Measurements from ENCODE around the gene MKNK2. TPM values are rescaled to one million over a fixed set of nuclear protein-coding genes. Genes with fewer than 3 reads are reported as not detected.
"Not testable (repeated sequence)": the region's sequence is repeated elsewhere in the genome, so short reads cannot be mapped to it uniquely, and the experiment has no call there.

The MKNK2 gene
- total RNA-seq, 2 donors from 2014 or later = 242 to 319 TPM

- intact Hi-C loops (cut with DNase I, micrococcal nuclease) = no loop called here
- no peak for ATAC-seq
- DNase-seq = no peak
These were observed 12.6 kb downstream of the MKNK2 start for GRCh38 chr19:2038284-2039088.

- no peak for DNase-seq
- intact Hi-C loops (cut with DNase I, micrococcal nuclease) = no loop called here
These were observed 13.3 kb downstream of the MKNK2 start for GRCh38 chr19:2037651-2038255.

GRCh38 chr19:2036424-2036823 is 14.6 kb downstream of the MKNK2 start:
- ATAC-seq (no peak), DNase-seq (no peak)
- intact Hi-C loops (cut with DNase I, micrococcal nuclease) = no loop called here

More at GRCh38 chr19:2037651-2038255, 13.3 kb downstream of the MKNK2 start:
- ATAC-seq = no peak

GRCh38 chr19:2035590-2035991 is 15.5 kb downstream of the MKNK2 start:
- ATAC-seq = no peak
- intact Hi-C loops (cut with DNase I, micrococcal nuclease) = no loop called here
- DNase-seq = peak; percentile 25 to 42

- peak; percentile 55 for ATAC-seq
- intact Hi-C loops (cut with DNase I, micrococcal nuclease) = no loop called here
- peak; percentile 82 to 91 for DNase-seq
These were observed 16.1 kb downstream of the MKNK2 start for GRCh38 chr19:2034729-2035589.

GRCh38 chr19:2034253-2034652 is 16.8 kb downstream of the MKNK2 start:
- DNase-seq; intact Hi-C loops (cut with DNase I, micrococcal nuclease); ATAC-seq: not testable (repeated sequence)

GRCh38 chr19:2033825-2034159 is 17.3 kb downstream of the MKNK2 start:
- intact Hi-C loops (cut with DNase I, micrococcal nuclease) = no loop called here
- no peak for ATAC-seq
- peak; percentile 9 to 37 for DNase-seq

- peak; percentile 8 to 26 for DNase-seq
- ATAC-seq = no peak
- intact Hi-C loops (cut with DNase I, micrococcal nuclease) = no loop called here
These were observed 17.8 kb downstream of the MKNK2 start for GRCh38 chr19:2033115-2033824.

GRCh38 chr19:2032296-2032941 is 18.6 kb downstream of the MKNK2 start:
- ATAC-seq (peak; percentile 87), DNase-seq (peak; percentile 93 to 98)
- intact Hi-C loops (cut with DNase I, micrococcal nuclease) = no loop called here

GRCh38 chr19:2027361-2027760 is 23.7 kb downstream of the MKNK2 start:
- intact Hi-C loops (cut with DNase I, micrococcal nuclease) = no loop called here
- no peak for ATAC-seq
- no peak for DNase-seq

GRCh38 chr19:2026770-2027169 is 24.3 kb downstream of the MKNK2 start:
- intact Hi-C loops (cut with DNase I, micrococcal nuclease) = no loop called here
- peak; percentile 77 for ATAC-seq
- DNase-seq = peak; percentile 42 to 46

- DNase-seq = no peak
These were observed 28.8 kb downstream of the MKNK2 start for GRCh38 chr19:2022289-2022688.

GRCh38 chr19:2021453-2022140 is 29.4 kb downstream of the MKNK2 start:
- no peak for DNase-seq
- intact Hi-C loops (cut with DNase I, micrococcal nuclease) = no loop called here
- ATAC-seq = peak; percentile 70

More at GRCh38 chr19:2022289-2022688, 28.8 kb downstream of the MKNK2 start:
- ATAC-seq = no peak
- intact Hi-C loops (cut with DNase I, micrococcal nuclease) = no loop called here

- ATAC-seq = no peak
- DNase-seq = no peak
- intact Hi-C loops (cut with DNase I, micrococcal nuclease) = no loop called here
These were observed 32.3 kb downstream of the MKNK2 start for GRCh38 chr19:2018752-2019151.

GRCh38 chr19:2016041-2016807 is 34.8 kb downstream of the MKNK2 start:
- ATAC-seq (peak; percentile 88), DNase-seq (peak; percentile 77 to 92)
- intact Hi-C loops (cut with DNase I, micrococcal nuclease) = no loop called here

GRCh38 chr19:2015608-2015950 is 35.5 kb downstream of the MKNK2 start, which contains the start of gene BTBD2:
Gene BTBD2 (minus strand): TSS chr19:2015714. CDS start chr19:2015703, 11 bp downstream.
- intact Hi-C loops (cut with DNase I, micrococcal nuclease) = no loop called here
- DNase-seq (peak; percentile 59 to 66), ATAC-seq (peak; percentile 27)

All from left colon (tissue), 2 donors.